ENCODE data around the gene CREG1. TPM values are rescaled to one million over a fixed set of nuclear protein-coding genes. Genes with fewer than 3 reads are reported as not detected.

CREG1 gene
- polyA plus RNA-seq, 1 donor from 2014 or later, result 62.9 TPM

DNA sequence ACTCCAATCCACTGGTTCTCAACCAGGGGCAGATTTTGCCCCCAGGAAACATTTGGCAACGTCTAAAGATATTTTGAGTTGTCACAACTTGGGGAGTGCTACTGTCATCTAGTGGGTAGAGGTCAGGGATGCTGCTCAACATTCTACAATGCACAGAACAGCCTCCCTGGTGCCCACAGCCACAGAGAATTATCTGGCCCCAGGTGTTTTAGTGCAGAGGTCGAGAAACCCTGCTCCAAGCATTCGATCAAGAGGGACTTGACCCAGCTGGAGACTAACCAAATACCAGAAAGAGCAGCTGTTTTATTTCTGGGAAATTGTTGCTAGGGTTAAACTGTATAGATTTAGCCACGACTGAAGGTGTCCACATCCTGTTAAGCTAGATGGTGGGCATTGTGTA lies 54.5 kb downstream of the CREG1 start:
- Histone ChIP-seq H3K9ac (ENCODE audit: low read length) (no peak overlapping the region), H4K20me1 (ENCODE audit: insufficient read depth) (no peaks in the 10 kb centered on the region)
- TF ChIP-seq, protein P1, sequence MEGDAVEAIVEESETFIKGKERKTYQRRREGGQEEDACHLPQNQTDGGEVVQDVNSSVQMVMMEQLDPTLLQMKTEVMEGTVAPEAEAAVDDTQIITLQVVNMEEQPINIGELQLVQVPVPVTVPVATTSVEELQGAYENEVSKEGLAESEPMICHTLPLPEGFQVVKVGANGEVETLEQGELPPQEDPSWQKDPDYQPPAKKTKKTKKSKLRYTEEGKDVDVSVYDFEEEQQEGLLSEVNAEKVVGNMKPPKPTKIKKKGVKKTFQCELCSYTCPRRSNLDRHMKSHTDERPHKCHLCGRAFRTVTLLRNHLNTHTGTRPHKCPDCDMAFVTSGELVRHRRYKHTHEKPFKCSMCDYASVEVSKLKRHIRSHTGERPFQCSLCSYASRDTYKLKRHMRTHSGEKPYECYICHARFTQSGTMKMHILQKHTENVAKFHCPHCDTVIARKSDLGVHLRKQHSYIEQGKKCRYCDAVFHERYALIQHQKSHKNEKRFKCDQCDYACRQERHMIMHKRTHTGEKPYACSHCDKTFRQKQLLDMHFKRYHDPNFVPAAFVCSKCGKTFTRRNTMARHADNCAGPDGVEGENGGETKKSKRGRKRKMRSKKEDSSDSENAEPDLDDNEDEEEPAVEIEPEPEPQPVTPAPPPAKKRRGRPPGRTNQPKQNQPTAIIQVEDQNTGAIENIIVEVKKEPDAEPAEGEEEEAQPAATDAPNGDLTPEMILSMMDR (IDR thresholded peaks at IDR 0.05; ENCODE audit: poor library complexity, severe bottlenecking), result no peak
- TF ChIP-seq MXI1 (conservative IDR thresholded peaks at IDR 0.05; ENCODE audit: poor library complexity, severe bottlenecking) (no peak), EZH2 (IDR thresholded peaks at IDR 0.05; ENCODE audit: borderline replicate concordance, insufficient read depth, low read length, poor library complexity, severe bottlenecking) (no peak), RAD21 (conservative IDR thresholded peaks at IDR 0.05) (no peak), SMC3 (conservative IDR thresholded peaks at IDR 0.05; ENCODE audit: poor library complexity) (no peak)

DNA sequence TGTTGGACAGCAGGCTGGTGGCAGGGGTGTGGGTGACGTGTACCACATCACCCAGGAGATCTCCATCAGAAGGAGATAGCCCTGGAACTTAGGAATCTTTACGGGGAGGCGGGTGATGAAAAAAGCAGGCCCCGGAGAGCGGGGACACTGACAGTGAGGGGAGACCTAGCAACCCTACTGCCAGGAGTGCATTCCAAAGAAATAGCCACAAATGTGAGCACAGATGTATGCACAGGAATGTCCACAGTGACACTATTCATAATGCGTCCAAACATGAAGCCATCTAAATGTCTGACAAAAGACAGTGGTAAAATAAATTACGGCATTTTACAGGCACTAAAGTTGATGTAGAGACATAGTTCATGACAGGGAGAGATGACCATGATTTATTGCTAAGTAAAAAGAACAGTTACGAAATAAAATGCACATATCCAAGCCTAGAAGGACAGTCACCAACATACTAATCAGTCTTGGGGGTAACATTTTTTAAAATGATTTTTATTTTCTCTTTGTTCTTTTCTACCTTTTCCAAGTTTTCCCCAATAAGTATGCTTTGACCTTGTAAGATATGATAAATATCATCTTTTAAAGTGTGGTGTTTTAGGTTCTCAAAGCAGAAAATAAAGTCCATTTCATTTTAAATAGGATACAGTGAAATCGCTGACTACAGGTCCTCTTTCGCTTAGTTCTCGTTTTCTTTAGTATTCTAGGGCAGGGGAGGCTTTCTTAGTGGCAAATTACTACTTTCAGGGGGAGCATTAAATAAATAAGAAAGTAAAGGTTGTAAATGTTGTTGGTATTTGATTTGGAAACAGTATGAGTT lies 56.6 kb downstream of the CREG1 start:
- Histone ChIP-seq H3K4me2 (ENCODE audit: low read length) (no peak overlapping the region), H3K27ac (ENCODE audit: low read length) (no peak overlapping the region), H3K27me3 (ENCODE audit: insufficient read depth, low read depth, low read length) (no peaks in the 10 kb centered on the region), H3K9me3 (ENCODE audit: low read length) (no peaks in the 10 kb centered on the region), H3K4me3 (ENCODE audit: low read length) (no peak overlapping the region), H3K9ac (ENCODE audit: low read length) (no peak overlapping the region), H3K9me2 (ENCODE audit: insufficient read depth, low read length) (no peaks in the 10 kb centered on the region), H3K79me2 (replicated peaks; ENCODE audit: insufficient read depth, low read length) (no peaks in the 10 kb centered on the region), H3K36me3 (ENCODE audit: insufficient read depth, low read length) (no peaks in the 10 kb centered on the region), H2AFZ (ENCODE audit: low read depth, low read length) (no peak overlapping the region), H4K20me1 (ENCODE audit: insufficient read depth) (no peaks in the 10 kb centered on the region), H3F3A (ENCODE audit: insufficient read depth, low read length, poor library complexity, severe bottlenecking) (no peaks in the 10 kb centered on the region)
- no peak for TF ChIP-seq EP300 (conservative IDR thresholded peaks at IDR 0.05; ENCODE audit: poor library complexity, severe bottlenecking)
- TF ChIP-seq TAF1 (IDR thresholded peaks at IDR 0.05; ENCODE audit: low read depth), result no peak
- no peak for TF ChIP-seq EZH2 (IDR thresholded peaks at IDR 0.05; ENCODE audit: borderline replicate concordance, insufficient read depth, low read length, poor library complexity, severe bottlenecking)
- TF ChIP-seq MXI1 (conservative IDR thresholded peaks at IDR 0.05; ENCODE audit: poor library complexity, severe bottlenecking), result no peak
- TF ChIP-seq, protein P1 (IDR thresholded peaks at IDR 0.05; ENCODE audit: poor library complexity, severe bottlenecking), result no peak
- no peak for TF ChIP-seq SMC3 (conservative IDR thresholded peaks at IDR 0.05; ENCODE audit: poor library complexity)
- TF ChIP-seq, protein P2, sequence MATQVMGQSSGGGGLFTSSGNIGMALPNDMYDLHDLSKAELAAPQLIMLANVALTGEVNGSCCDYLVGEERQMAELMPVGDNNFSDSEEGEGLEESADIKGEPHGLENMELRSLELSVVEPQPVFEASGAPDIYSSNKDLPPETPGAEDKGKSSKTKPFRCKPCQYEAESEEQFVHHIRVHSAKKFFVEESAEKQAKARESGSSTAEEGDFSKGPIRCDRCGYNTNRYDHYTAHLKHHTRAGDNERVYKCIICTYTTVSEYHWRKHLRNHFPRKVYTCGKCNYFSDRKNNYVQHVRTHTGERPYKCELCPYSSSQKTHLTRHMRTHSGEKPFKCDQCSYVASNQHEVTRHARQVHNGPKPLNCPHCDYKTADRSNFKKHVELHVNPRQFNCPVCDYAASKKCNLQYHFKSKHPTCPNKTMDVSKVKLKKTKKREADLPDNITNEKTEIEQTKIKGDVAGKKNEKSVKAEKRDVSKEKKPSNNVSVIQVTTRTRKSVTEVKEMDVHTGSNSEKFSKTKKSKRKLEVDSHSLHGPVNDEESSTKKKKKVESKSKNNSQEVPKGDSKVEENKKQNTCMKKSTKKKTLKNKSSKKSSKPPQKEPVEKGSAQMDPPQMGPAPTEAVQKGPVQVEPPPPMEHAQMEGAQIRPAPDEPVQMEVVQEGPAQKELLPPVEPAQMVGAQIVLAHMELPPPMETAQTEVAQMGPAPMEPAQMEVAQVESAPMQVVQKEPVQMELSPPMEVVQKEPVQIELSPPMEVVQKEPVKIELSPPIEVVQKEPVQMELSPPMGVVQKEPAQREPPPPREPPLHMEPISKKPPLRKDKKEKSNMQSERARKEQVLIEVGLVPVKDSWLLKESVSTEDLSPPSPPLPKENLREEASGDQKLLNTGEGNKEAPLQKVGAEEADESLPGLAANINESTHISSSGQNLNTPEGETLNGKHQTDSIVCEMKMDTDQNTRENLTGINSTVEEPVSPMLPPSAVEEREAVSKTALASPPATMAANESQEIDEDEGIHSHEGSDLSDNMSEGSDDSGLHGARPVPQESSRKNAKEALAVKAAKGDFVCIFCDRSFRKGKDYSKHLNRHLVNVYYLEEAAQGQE (IDR thresholded peaks at IDR 0.05; ENCODE audit: borderline replicate concordance), result no peak
- no peak for TF ChIP-seq RAD21 (conservative IDR thresholded peaks at IDR 0.05)
- TF ChIP-seq POLR2AphosphoS5 (IDR thresholded peaks at IDR 0.05), result no peak

More for the DNA sequence above, 54.5 kb downstream of the CREG1 start:
- Histone ChIP-seq H3K9me3 (ENCODE audit: low read length) (no peaks in the 10 kb centered on the region), H3K4me2 (ENCODE audit: low read length) (no peak overlapping the region), H3K79me2 (replicated peaks; ENCODE audit: insufficient read depth, low read length) (no peaks in the 10 kb centered on the region), H3F3A (ENCODE audit: insufficient read depth, low read length, poor library complexity, severe bottlenecking) (no peaks in the 10 kb centered on the region), H3K4me3 (ENCODE audit: low read length) (no peak overlapping the region), H3K27ac (ENCODE audit: low read length) (no peak overlapping the region), H3K27me3 (ENCODE audit: insufficient read depth, low read depth, low read length) (no peaks in the 10 kb centered on the region), H3K36me3 (ENCODE audit: insufficient read depth, low read length) (no peaks in the 10 kb centered on the region), H3K9me2 (ENCODE audit: insufficient read depth, low read length) (no peaks in the 10 kb centered on the region), H2AFZ (ENCODE audit: low read depth, low read length) (no peak overlapping the region)
